Stimulated activated CD8-positive, alpha-beta memory T cell treated with anti-CD3 and anti-CD28 coated beads, Interleukin-12 subunit alpha, Interleukin-12 subunit beta, amount 100 ng/mL, for 1 hour (primary cell): Measurements from ENCODE around the gene NUP210L.
"Not testable (repeated sequence)": the region's sequence is repeated elsewhere in the genome, so short reads cannot be mapped to it uniquely, and the experiment has no call there.

ENCODE experiments used
- DNase-seq: peaks from one replicate; pipeline ENCODE4 v3.0.0-alpha.2; 2020; ENCODE audit warnings: low read depth

Gene NUP210L

DNA sequence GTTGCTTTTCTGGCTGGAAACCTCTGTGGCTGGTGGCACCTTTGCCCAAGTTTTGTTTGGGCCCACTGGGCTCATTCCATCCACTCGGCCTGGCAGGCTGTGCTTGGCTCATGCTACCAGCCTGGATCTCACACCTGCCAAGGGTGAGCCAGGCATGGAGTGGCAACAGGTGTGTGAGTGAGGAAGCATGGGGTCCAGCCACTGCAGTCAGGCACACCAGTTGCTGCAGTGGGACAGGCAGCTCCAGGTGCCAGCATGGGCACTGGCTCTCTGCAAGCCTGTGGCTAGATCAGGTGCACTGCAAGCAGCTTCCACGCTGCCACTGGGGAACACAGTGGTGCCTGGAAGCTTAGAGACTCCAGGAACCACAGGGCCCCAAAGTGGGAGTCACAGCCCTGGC, 57.0 kb downstream of the NUP210L start:
- DNase-seq = no peak

DNA sequence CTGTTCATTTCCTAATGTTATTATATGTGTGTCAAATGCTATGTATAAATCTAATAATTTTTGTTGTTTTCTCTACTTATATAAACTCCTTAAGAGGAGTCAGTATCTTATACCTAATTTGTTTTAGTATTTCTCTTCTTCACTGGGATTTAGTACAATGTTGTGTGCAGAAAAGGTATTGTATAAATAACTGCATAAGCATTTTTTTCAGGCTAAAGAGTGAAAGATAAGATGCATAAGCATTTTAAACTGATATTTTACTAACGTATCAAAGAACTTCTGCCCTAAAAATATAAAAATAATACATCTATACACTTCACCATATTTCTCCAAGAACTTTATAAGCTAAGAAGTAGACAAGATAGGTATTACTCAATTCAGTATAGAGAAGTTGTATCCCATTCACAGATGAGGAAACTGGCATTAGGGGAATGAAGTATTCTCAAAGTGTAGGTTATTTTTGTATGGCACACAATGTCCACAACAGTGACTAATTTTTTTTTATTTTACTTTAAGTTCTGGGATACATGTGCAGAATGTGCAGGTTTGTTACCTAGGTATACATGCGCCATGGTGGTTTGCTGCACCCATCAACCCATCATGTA, 59.3 kb downstream of the NUP210L start:
- DNase-seq = no peak

DNA sequence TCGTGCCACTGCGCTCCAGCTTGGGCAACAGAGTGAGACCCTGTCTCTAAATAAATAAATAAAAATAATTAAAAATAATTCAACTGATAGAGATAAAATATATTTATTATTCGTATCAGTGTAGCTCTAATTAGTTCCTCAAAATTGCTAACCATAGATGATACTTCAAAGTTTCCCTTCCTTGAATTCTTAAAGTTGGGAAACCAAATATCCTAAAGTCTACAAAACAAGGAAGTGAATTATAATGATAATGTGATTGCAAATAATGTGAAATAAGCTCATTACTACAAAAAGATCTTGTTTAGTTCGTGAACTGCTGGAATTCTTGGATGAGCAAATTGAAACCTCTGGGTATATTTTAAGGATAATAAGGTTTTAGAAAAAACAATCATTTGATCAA, 60.5 kb downstream of the NUP210L start:
- no peak for DNase-seq

DNA sequence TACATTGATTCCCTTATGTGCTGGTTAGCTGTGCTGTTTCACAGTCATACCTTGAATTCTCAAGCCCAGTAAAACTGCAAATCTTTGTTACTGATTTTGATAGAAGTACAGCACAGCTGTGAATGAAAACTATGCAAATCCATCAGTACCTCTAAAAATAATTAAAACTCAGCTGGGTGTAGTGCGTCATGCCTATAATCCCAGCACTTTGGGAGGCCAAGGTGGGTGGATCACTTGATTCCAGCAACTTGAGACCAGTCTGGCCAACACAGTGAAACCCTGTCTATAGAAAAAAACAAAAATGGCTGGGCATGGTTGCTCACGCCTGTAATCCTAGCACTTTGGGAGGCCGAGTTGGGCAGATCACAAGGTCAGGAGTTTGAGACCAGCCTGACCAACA, 61.2 kb downstream of the NUP210L start:
- no peak for DNase-seq

DNA sequence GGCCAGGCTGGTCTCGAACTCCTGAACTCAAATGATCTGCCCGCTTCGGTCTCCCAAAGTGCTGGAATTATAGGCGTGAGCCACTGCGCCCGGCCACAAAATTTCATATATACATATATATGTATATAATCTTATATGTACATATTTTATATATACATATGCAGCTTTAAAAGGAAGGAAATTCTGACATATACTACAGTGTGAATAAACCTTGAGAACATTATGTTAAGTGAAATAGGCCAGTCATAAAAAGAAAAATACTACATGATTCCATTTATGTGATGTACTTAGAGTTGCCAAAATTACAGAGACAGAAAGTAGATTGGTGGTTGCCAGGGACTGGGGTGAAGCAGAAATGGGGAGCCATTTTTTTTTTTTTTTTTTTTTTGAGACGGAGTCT, 63.2 kb downstream of the NUP210L start:
- DNase-seq = no peak

DNA sequence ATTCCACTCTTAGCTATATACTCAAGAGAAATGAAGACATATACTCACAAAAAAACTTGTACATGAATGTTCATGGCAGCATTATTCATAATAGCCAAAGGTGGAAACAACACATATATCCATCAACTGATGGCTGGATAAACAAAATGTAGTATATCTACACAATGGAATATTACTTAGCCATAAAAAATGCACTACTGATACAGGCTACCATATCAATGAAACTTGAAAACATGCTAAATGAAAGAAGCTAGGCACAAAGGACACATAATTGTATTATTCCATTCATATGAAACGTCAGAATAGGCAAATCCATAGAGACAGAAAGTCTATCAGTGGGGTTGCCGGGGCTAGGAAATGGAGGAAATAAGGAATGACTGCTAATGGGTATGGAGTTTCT, 67.3 kb downstream of the NUP210L start:
- no peak for DNase-seq

DNA sequence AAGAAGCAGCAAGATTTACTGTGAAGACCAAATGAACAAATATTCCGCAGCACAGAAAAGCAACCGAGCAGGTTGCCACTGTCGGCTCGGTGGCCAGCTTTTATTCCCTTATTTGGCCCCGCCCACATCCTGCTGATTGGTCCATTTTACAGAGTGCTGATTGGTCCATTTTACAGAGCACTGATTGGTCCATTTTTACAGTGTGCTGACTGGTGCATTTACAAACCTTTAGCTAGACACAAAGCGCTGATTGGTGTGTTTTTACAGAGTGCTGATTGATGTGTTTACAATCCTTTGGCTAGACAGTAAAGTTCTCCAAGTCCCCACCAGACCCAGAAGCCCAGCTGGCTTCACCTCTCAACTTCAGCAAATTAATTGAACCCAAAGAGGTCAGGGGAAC, 71.8 kb downstream of the NUP210L start:
- DNase-seq = not testable (repeated sequence)

DNA sequence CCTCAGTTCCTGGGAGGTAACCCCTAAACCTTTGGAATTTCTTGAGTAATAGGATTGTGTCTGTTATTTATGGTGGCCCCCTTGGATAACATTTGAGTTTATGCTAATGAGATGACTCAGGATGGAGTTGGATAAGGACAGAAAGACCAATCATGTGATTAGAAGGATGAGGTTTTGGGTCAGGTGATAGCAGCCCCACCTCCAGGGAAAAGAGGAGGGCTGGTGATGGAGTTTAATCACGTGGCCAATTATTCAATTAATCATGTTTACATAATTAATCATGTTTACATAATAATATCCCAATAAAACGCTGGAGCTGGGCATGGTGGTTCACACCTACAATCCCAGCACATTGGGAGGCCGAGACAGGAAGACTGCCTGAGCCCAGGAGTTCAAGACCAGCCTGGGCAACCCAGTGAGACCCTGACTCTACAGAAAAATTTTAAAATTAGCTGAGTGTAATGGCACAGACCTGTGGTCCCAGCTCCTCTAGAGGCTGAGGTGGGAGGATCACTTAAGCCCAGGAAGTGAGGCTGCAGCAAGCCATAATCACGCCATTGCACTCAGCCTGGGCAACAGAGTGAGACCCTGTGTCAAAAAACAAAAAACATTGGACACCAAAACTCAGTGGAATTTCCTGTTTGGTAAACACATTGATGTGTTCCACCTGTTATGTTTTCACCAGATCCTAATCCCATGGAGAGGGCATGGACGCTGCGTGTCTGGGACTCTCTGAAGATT, 73.3 kb downstream of the NUP210L start:
- DNase-seq = no peak

DNA sequence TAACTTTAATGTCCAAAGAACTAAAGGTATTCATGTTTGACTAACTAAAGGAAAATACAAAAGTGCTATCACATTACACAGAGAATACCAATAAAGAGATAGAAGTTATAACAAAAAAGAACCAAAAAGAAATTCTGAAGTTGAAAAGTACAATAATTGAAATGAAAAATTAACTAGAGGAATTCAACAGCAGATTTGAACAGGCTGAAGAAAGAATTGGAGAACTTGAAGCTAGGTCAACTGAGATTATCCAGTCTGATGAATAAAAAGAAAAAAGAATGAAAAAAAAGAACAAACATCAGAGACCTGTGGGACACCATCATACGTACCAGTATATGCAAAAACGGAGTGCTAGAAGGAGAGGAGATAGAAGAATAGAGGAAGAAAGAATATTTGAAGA, 78.5 kb downstream of the NUP210L start:
- DNase-seq = no peak

DNA sequence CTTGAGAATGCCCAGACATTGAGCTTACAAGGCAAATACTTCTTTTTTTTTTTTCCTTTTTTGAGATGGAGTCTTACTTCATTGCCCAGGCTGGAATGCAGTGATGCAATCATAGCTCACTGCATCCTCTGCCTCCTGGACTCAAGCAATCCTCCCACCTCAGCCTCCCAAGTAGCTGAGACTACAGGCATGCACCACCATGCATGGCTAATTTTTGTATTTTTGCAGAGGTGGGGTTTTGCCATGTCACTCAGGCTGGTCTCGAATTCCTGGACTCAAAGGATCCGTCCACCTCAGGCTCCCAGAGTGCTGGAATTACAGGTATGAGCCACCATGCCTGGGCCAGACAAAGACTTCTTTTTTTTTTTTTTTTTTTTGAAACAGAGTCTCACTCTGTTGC, 79.1 kb downstream of the NUP210L start:
- no peak for DNase-seq

DNA sequence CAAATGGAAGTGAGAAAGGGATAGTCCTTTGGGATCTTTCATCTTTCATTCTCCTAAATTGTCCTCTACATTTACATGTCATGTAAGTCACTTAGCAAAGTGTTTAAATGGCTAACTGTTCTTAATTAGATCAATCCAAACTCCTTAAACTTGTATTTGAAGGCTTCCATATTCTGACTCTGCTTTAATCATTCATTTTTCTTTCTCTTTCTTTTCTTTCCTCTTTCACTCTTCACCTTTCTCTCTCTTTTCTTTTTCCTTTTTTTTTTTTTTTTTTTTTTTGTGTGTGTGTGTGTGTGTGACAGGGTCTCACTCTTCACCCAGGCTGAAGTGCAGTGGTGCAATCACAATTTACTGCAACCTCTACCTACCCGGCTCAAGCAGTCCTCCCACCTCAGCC, 92.6 kb downstream of the NUP210L start:
- DNase-seq = no peak

DNA sequence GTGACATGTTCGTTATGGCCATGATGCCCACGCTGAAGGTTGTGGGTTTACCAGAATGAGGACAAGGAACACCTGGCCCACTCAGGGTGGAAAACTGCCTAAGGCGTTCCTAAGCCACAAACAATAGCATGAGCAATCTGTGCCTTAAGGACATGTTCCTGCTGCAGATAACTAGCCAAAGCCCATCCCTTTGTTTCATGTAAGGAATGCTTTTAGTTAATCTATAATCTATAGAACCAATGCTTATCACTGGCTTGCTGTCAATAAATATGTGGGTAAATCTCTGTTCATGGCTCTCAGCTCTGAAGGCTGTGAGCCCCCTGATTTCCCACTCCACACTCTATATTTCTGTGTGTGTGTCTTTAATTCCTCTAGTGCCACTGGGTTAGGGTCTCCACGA, 107.4 kb downstream of the NUP210L start:
- DNase-seq = not testable (repeated sequence)

DNA sequence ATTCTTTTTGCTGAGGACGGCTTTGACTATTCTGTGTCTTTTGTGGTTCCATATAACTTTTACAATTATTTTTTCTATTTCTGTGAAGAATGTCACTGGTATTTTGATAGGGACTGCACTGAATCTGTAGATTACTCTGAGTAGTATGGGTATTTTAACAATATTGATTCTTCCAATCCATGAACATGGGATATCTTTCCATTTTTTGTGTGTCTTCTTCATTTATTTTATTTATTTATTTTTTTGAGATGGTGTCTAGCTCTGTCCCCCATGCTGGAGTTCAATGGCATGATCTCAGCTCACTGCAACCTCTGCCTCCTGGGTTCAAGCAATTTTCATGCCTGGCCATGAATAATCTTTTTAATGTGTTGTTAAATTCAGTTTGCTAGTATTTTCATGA, 121.2 kb downstream of the NUP210L start:
- not testable (repeated sequence) for DNase-seq

DNA sequence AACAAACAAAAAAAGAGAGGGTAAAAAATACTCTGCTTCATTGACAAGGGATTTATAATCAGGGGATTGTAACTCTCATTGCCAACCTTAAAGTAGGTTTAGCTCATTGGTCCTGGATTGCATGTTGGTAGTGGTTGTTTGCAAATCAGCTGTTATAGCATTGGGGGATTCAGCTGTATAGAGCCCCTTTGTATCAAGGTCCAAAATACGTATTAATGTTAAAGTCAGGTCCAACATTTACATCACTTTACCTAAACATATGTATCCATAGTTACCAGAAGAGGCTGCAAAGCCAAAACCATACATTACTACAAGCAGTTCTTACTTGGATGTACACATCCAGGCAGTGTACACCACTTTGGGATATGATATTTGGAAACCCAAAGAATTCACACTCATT, 134.9 kb downstream of the NUP210L start:
- DNase-seq = no peak

DNA sequence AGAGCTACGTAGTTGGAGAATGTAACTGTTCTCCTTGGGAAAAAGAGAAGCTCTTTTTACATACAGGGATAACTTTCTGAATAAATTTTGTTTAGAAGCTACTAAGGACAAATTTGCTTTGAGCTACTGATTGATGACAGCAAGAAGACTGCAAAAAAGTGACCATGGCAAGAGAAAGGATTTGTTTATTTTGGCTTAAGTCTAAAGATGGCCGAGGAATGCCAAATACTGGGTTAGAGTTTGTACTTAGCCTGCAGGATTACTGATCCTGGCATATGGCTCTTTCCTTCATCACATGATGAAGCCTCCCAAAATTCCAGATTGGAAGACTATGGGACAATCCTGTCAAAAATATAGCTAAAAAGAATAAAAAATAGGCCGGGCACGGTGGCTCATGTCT, 135.6 kb downstream of the NUP210L start:
- no peak for DNase-seq

DNA sequence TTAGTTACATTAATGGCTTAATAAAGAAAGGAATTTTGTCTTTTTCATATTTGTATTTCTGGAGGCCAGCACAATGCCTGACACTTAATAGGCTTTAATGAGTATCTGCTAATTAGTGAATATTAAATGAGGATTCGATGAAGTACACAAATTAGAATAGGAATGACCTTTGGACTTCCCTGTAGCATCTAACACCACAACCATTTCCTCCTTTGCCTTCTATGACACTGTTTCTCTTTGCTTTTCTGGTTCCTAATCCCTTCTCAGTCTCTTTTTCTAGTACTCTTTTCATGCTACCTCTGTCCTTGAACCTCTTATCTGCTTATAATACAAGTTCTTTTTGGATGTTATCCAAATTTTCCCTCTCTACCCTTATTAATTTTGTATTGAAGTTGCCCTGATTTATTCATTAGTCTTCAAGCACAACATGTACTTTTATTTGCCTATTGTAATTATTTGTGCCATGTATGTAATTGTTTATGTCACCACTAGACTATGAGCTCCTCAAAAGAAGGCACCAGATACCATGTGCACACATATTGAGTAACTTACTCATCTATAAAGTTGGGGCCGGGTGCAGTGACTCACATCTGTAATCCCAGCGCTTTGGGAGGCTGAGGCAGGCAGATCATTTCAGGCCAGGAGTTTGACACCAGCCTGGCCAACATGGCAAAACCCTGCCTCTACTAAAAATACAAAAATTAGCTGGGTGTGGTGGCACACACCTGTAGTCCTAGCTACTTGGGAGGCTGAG, 140.5 kb downstream of the NUP210L start:
- DNase-seq = no peak

DNA sequence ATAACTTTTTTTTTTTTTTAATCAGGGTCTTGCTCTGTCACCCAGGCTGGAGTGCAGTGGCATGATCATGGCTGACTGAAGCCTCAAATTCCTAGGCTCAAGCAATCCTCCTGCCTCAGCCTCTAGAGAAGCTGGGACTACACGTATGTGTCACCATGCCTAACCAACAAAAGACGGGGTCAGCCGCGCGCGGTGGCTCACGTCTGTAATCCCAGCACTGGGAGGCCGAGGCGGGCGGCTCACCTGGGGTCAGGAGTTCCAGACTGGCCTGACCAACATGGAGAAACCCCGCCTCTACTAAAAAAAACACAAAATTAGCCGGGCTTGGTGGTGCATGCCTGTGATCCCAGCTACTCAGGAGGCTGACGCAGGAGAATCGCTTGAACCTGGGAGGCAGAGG, 142.3 kb downstream of the NUP210L start:
- DNase-seq = not testable (repeated sequence)

DNA sequence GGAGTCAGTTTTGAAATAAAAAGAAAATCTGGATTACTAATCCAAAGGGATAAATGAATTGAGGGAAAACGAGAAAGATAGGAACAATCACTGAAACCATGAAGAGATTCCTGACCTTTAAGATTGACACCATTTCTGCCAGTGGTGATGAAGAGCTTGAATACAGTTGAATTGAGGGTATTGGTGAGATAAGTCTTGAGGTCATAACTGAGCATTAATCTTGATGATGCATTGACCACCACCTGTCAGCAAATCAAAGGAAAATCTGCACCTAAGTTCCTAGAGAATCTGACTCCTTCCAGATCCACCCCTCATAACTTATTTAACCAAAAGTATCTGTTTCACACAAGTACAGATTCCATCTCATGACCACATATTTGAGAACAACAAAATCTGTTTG, 142.7 kb downstream of the NUP210L start:
- DNase-seq = no peak

DNA sequence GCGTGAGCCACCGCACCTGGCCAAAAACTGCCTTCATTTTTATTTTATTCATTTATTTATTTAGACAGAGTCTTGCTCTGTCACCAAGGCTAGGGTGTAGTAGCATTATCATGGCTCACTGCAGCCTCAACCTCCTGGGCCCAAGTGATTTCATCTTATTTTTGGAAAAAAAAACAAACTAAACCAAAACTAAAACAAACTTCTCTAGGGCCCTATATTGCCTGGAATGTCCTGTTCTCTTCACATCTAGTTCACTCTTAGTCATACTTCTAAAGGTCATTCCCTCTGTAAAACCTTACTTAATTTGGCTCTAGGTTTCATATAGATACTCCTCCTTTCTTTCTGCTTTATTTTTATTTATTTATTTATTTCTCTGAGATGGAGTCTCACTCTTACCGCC, 148.7 kb downstream of the NUP210L start:
- no peak for DNase-seq

DNA sequence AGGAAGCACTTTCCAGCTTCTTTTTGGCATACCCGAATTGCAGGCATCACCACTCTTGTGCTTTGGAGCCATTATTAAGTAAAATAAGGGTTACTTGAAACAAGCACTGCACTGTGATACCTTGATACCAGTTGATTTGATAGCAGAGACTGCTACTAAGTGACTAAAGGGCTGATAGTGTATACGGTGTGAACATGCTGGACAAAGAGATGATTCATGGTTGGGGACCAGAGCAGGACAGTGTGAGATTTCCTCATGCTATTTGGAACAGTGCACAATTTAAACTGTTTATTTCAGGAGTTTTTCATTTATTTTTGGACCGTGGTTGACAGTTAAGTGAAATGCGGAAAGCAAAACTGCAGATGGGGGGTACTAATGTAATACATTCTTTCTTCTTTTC, 154.5 kb downstream of the NUP210L start:
- DNase-seq = no peak

DNA sequence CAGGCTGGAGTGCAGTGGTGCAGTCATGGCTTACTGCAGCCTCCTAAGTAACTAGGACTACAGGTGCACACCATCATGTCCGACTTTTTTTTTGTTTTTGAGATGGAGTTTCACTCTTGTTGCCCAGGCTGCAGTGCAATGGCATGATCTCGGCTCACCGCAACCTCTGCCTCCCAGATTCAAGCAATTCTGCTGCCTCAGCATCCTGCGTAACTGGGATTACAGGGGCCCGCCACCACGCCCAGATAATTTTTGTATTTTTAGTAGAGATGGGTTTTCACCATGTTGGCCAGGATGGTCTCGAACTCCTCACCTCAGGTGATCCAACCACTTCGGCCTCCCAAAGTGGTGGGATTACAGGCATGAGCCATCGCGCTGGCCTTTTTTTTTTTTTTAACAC, 158.0 kb downstream of the NUP210L start:
- DNase-seq = not testable (repeated sequence)

DNA sequence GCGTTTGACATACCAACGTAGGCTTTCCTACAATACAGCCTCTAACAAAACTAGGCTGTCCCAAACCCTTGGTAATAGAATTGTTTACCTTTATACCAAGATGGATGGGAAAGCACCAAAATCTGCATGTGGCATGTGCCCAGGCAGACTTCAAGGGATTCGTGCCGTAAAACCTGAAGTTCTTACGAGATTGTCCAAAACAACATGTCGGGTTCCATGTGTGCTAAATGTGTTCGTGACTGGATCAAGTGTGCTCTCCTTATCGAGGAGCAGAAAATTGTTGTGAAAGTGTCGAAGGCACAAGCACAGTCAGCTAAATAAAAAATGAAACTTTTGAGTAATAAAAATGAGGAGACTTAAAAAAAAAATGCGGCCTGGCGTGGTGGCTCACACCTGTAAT, 159.2 kb downstream of the NUP210L start:
- DNase-seq = no peak

DNA sequence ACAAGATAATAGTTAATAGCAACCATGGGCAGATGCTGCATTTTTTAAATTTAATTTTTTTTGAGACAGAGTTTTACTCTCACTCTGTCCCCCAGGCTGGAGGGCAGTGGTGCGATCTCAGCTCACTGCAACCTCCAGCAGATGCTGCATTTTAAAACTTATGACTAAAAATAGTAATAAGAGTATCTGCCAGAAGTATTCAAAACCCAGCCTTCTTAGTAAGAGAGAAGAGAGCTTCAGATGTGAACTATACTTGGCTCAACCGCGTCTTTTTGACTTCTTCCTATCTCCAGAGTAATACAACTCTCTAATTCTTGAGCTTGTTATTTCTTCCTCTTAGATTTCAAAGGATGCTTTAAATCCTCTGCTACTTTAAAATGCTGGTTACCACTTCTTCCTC, 159.7 kb downstream of the NUP210L start:
- no peak for DNase-seq
